WTC11 (cell line): ENCODE data around the gene ACTR6. TPM values are rescaled to one million over a fixed set of nuclear protein-coding genes. Genes with fewer than 3 reads are reported as not detected.

Experiments used
- ATAC-seq: fragments of 200-7000 bp; cut with Tn5 transposase; 2 replicates; pipeline ENCODE4 v1.10.0; 2021; ENCODE audit warnings: mild to moderate bottlenecking, moderate library complexity
- CTCF ChIA-PET: fragments of 300-600 bp; sonication (Branson Sonifier 250); formaldehyde crosslinking; loops from one replicate; lab custom pipeline; 2021; ENCODE audit warnings: antibody characterized with exemption; lab: Charles Lee
- POLR2A ChIA-PET: fragments of 350-600 bp; sonication (Branson Sonifier 250); formaldehyde crosslinking; loops from one replicate; lab custom pipeline; 2021; ENCODE audit warnings: antibody characterized with exemption; lab: Charles Lee
- DNase-seq: peaks from one replicate; pipeline ENCODE4 v3.0.0; 2021; ENCODE audit warnings: low spot score
- H3K27ac Mint-ChIP-seq: 2 replicates; pipeline ENCODE4 v1.8.0; 2021; ENCODE audit warnings: mixed read lengths
- H3K27me3 Mint-ChIP-seq: 2 replicates; pipeline ENCODE4 v1.8.0; 2021; ENCODE audit warnings: low read depth, mild to moderate bottlenecking, moderate library complexity, mixed read lengths
- H3K36me3 Mint-ChIP-seq: 2 replicates; pipeline ENCODE4 v1.8.0; 2021; ENCODE audit warnings: mixed read lengths
- H3K4me1 Mint-ChIP-seq: 2 replicates; pipeline ENCODE4 v1.8.0; 2022; ENCODE audit warnings: mixed read lengths
- H3K4me3 Mint-ChIP-seq: 2 replicates; pipeline ENCODE4 v1.8.0; 2021; ENCODE audit warnings: mild to moderate bottlenecking, moderate library complexity, mixed read lengths
- H3K9me3 Mint-ChIP-seq: 2 replicates; pipeline ENCODE4 v1.8.0; 2021; ENCODE audit warnings: mixed read lengths
- ESRRA ChIP-seq: sonication (generic); formaldehyde crosslinking; IDR thresholded peaks from 2 replicates; pipeline ENCODE4 v1.8.1; 2022; ENCODE audit warnings: mild to moderate bottlenecking, missing genetic modification reagents, borderline replicate concordance
- NFYB ChIP-seq: sonication (generic); formaldehyde crosslinking; conservative IDR thresholded peaks from 2 replicates; pipeline ENCODE4 v1.8.0; 2022; ENCODE audit warnings: low read depth, missing genetic modification reagents
- SMAD3 ChIP-seq: sonication (generic); formaldehyde crosslinking; IDR thresholded peaks from 2 replicates; pipeline ENCODE4 v1.8.0; 2022; ENCODE audit warnings: missing genetic modification reagents, mild to moderate bottlenecking, borderline replicate concordance
- ZNF232 ChIP-seq: sonication (generic); formaldehyde crosslinking; IDR thresholded peaks from 2 replicates; pipeline ENCODE4 v1.8.0; 2022; ENCODE audit warnings: mild to moderate bottlenecking, missing genetic modification reagents
- total RNA-seq: library from RNA; stranded (reverse); gene quantifications from 3 replicates; pipeline ENCODE4 v1.2.3, GENCODE V29; 2021
- TF ChIP-seq, protein P1 (sequence below): fragments of 200-600 bp; IDR thresholded peaks from 2 replicates; pipeline ENCODE4 v1.8.0; 2022; ENCODE audit warnings: antibody characterized with exemption
- TF ChIP-seq, protein P2 (sequence below): sonication (generic); formaldehyde crosslinking; IDR thresholded peaks from 2 replicates; pipeline ENCODE4 v1.8.0; 2022; ENCODE audit warnings: mild to moderate bottlenecking, missing genetic modification reagents
- TF ChIP-seq, protein P3 (sequence below): sonication (generic); formaldehyde crosslinking; IDR thresholded peaks from 2 replicates; pipeline ENCODE4 v1.8.1; 2022; ENCODE audit warnings: missing genetic modification reagents, borderline replicate concordance
- TF ChIP-seq, protein P4 (sequence below): sonication (generic); formaldehyde crosslinking; IDR thresholded peaks from 2 replicates; pipeline ENCODE4 v1.8.1; 2023; ENCODE audit warnings: mild to moderate bottlenecking, missing genetic modification reagents, moderate library complexity
- TF ChIP-seq, protein P5 (sequence below): fragments of 250-450 bp; sonication (Bioruptor Pico); conservative IDR thresholded peaks from 2 replicates; pipeline ENCODE4 v1.9.0; 2021; ENCODE audit warnings: mild to moderate bottlenecking
- TF ChIP-seq, protein P6 (sequence below): sonication (generic); formaldehyde crosslinking; IDR thresholded peaks from 2 replicates; pipeline ENCODE4 v1.8.0; 2023; ENCODE audit warnings: missing genetic modification reagents
- TF ChIP-seq, protein P7 (sequence below): sonication (generic); formaldehyde crosslinking; IDR thresholded peaks from 2 replicates; pipeline ENCODE4 v1.8.1; 2023; ENCODE audit warnings: mild to moderate bottlenecking, missing genetic modification reagents
- TF ChIP-seq, protein P8 (sequence below): sonication (generic); formaldehyde crosslinking; IDR thresholded peaks from 2 replicates; pipeline ENCODE4 v1.8.1; 2023; ENCODE audit warnings: mild to moderate bottlenecking, missing genetic modification reagents, borderline replicate concordance
- TF ChIP-seq, protein P9 (sequence below): fragments of 250-450 bp; sonication (Bioruptor Pico); IDR thresholded peaks from 2 replicates; pipeline ENCODE4 v1.9.0; 2021; ENCODE audit warnings: mild to moderate bottlenecking

Gene ACTR6
- total RNA-seq, 1 experiment from 2014 or later, result 37.6 TPM

DNA sequence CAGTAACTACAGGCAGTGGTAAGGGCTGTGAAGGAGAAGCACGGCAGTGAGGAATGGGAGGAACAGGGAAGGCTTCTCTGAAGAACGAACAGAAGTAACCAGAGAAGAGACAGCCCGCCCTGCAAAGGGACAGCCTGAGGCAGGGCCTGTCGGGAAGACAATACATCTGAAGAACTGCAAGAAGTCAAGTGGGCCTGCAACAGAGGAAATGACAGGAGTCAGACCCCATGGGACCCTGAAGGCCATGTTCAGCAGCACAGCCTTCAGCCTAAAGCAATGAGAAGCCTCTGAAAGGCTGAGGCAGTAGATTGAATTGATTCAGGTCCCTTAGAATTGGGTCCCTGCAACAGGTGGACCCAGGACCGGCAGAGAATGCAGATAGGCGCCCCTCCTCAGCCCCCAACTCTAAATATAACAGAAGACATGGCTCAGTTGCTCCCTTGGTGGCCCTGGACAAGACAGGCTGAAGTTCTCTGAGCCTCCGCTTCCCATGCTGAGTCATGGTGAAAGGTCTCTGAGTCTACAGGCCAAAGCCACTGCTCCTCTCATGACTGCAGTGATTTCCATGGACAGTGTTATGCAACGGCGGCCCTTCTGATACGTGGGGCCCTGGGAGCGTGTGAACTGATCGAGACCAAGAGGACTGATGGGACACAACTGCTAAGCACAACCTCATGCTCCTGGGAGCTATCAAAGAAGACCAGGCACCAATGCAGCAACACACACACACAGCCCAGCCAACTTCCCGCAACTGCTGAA, 10.8 kb upstream of the ACTR6 start (continued):
- TF ChIP-seq, protein P1, sequence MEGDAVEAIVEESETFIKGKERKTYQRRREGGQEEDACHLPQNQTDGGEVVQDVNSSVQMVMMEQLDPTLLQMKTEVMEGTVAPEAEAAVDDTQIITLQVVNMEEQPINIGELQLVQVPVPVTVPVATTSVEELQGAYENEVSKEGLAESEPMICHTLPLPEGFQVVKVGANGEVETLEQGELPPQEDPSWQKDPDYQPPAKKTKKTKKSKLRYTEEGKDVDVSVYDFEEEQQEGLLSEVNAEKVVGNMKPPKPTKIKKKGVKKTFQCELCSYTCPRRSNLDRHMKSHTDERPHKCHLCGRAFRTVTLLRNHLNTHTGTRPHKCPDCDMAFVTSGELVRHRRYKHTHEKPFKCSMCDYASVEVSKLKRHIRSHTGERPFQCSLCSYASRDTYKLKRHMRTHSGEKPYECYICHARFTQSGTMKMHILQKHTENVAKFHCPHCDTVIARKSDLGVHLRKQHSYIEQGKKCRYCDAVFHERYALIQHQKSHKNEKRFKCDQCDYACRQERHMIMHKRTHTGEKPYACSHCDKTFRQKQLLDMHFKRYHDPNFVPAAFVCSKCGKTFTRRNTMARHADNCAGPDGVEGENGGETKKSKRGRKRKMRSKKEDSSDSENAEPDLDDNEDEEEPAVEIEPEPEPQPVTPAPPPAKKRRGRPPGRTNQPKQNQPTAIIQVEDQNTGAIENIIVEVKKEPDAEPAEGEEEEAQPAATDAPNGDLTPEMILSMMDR, result no peak
- TF ChIP-seq, protein P2, sequence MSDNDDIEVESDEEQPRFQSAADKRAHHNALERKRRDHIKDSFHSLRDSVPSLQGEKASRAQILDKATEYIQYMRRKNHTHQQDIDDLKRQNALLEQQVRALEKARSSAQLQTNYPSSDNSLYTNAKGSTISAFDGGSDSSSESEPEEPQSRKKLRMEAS (CRISPR knock-in tag), result no peak

DNA sequence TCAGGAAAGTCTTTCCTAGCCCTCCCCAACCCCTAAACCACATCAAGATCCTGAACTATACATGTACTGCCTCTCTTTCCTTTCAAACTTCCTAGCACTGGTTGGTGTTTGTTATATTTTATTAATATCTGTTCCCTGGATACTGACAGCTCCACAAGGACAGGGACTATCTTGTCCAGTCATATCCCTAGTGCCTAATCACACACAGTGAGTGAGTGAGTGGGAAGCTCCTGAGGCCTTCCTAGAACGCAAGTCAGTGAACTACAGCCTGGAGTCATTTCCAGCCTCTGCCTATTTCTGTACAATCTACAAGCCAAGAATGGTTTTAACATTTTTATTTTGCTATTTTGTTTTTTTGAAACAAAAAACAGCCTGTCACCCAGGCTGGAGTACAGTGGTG, 7.5 kb upstream of the ACTR6 start:
- ATAC-seq, result no peak
- POLR2A ChIA-PET, result no interaction called here
- H3K9me3 Mint-ChIP-seq, result peaks cover 8% of the 10 kb centered on the region
- no peak for TF ChIP-seq ESRRA (CRISPR knock-in tag)
- TF ChIP-seq, protein P3, sequence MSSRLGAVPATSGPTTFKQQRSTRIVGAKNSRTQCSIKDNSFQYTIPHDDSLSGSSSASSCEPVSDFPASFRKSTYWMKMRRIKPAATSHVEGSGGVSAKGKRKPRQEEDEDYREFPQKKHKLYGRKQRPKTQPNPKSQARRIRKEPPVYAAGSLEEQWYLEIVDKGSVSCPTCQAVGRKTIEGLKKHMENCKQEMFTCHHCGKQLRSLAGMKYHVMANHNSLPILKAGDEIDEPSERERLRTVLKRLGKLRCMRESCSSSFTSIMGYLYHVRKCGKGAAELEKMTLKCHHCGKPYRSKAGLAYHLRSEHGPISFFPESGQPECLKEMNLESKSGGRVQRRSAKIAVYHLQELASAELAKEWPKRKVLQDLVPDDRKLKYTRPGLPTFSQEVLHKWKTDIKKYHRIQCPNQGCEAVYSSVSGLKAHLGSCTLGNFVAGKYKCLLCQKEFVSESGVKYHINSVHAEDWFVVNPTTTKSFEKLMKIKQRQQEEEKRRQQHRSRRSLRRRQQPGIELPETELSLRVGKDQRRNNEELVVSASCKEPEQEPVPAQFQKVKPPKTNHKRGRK, result no peak
- TF ChIP-seq, protein P4, sequence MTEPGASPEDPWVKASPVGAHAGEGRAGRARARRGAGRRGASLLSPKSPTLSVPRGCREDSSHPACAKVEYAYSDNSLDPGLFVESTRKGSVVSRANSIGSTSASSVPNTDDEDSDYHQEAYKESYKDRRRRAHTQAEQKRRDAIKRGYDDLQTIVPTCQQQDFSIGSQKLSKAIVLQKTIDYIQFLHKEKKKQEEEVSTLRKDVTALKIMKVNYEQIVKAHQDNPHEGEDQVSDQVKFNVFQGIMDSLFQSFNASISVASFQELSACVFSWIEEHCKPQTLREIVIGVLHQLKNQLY (CRISPR knock-in tag), result no peak
- TF ChIP-seq, protein P5, sequence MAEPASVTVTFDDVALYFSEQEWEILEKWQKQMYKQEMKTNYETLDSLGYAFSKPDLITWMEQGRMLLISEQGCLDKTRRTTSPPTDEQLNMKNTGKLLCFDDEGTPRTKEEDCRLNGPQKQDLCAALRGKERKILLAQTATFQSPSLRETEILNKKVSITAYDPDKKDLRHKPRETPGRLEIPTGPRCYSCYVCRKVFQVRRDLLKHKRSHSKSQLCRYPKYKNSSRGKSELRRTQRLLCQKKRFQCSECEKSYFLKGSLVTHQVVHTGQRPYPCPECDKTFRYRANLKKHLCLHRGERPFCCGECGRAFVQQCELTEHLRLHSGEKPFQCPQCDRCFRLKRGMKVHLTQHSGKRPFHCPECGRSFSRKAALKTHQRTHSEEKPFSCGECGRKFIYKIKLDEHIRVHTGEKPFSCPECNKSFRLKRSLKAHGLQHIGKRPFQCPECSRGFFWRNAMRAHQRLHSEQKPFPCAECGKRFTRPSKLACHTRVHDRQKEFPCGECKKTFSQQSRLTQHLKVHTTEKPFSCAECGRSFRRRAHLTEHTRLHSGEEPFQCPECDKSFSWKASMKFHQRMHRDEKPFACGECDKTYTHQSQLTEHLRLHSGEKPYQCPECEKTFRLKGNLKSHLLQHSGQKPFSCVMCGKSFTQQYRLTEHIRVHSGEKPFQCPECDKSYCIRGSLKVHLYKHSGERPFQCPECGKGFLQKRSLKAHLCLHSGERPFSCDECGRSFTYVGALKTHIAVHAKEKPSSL (CRISPR knock-in tag), result no peak
- TF ChIP-seq, protein P6, sequence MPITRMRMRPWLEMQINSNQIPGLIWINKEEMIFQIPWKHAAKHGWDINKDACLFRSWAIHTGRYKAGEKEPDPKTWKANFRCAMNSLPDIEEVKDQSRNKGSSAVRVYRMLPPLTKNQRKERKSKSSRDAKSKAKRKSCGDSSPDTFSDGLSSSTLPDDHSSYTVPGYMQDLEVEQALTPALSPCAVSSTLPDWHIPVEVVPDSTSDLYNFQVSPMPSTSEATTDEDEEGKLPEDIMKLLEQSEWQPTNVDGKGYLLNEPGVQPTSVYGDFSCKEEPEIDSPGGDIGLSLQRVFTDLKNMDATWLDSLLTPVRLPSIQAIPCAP (CRISPR knock-in tag), result no peak
- TF ChIP-seq NFYB (CRISPR knock-in tag), result no peak
- TF ChIP-seq, all 79 proteins: peak for 0
- H3K27ac Mint-ChIP-seq, result no peak overlapping the region
- peaks cover 41% of the 10 kb centered on the region for H3K36me3 Mint-ChIP-seq
- CTCF ChIA-PET, result interaction anchor here (2.0 kb wide), 1 partner anchor 39 kb away, joined by 8 read pairs; no protein-coding TSS in a partner anchor
- H3K4me1 Mint-ChIP-seq, result no peaks in the 10 kb centered on the region
- DNase-seq, result no peak
- H3K4me3 Mint-ChIP-seq, result no peak overlapping the region
- H3K27me3 Mint-ChIP-seq, result no peaks in the 10 kb centered on the region

DNA sequence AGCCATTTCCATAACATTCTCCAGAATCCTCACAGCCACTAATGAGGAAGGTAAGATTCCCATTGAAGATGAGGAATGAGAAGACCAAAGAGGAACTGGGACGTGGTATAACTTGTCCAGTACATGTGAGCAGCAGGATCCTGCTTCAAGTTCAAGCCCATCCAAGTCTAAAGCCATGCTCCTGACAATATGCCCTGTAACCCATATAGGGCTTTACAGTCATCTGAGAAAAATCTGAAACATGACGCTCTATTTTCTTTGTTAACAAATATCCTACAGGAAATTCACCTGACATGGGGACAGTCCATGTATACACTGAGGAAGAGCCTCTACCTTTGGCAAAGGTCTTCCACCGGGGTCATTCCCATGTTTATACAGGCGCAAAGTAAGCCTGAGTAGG, 3.1 kb upstream of the ACTR6 start:
- H3K4me1 Mint-ChIP-seq, result peaks cover 11% of the 10 kb centered on the region; the same call in 1 of the 2 replicates
- H3K4me3 Mint-ChIP-seq, result no peak overlapping the region
- H3K27me3 Mint-ChIP-seq, result no peaks in the 10 kb centered on the region
- H3K36me3 Mint-ChIP-seq, result peaks cover 14% of the 10 kb centered on the region
- no peaks in the 10 kb centered on the region for H3K9me3 Mint-ChIP-seq
- ATAC-seq (no peak), DNase-seq (no peak)
- POLR2A ChIA-PET, result no interaction called here
- no peak overlapping the region for H3K27ac Mint-ChIP-seq
- CTCF ChIA-PET, result no interaction called here
- TF ChIP-seq, protein P7, sequence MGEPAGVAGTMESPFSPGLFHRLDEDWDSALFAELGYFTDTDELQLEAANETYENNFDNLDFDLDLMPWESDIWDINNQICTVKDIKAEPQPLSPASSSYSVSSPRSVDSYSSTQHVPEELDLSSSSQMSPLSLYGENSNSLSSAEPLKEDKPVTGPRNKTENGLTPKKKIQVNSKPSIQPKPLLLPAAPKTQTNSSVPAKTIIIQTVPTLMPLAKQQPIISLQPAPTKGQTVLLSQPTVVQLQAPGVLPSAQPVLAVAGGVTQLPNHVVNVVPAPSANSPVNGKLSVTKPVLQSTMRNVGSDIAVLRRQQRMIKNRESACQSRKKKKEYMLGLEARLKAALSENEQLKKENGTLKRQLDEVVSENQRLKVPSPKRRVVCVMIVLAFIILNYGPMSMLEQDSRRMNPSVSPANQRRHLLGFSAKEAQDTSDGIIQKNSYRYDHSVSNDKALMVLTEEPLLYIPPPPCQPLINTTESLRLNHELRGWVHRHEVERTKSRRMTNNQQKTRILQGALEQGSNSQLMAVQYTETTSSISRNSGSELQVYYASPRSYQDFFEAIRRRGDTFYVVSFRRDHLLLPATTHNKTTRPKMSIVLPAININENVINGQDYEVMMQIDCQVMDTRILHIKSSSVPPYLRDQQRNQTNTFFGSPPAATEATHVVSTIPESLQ (CRISPR knock-in tag), result no peak
- TF ChIP-seq, protein P8, sequence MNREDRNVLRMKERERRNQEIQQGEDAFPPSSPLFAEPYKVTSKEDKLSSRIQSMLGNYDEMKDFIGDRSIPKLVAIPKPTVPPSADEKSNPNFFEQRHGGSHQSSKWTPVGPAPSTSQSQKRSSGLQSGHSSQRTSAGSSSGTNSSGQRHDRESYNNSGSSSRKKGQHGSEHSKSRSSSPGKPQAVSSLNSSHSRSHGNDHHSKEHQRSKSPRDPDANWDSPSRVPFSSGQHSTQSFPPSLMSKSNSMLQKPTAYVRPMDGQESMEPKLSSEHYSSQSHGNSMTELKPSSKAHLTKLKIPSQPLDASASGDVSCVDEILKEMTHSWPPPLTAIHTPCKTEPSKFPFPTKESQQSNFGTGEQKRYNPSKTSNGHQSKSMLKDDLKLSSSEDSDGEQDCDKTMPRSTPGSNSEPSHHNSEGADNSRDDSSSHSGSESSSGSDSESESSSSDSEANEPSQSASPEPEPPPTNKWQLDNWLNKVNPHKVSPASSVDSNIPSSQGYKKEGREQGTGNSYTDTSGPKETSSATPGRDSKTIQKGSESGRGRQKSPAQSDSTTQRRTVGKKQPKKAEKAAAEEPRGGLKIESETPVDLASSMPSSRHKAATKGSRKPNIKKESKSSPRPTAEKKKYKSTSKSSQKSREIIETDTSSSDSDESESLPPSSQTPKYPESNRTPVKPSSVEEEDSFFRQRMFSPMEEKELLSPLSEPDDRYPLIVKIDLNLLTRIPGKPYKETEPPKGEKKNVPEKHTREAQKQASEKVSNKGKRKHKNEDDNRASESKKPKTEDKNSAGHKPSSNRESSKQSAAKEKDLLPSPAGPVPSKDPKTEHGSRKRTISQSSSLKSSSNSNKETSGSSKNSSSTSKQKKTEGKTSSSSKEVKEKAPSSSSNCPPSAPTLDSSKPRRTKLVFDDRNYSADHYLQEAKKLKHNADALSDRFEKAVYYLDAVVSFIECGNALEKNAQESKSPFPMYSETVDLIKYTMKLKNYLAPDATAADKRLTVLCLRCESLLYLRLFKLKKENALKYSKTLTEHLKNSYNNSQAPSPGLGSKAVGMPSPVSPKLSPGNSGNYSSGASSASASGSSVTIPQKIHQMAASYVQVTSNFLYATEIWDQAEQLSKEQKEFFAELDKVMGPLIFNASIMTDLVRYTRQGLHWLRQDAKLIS (CRISPR knock-in tag), result no peak
- TF ChIP-seq, protein P9, sequence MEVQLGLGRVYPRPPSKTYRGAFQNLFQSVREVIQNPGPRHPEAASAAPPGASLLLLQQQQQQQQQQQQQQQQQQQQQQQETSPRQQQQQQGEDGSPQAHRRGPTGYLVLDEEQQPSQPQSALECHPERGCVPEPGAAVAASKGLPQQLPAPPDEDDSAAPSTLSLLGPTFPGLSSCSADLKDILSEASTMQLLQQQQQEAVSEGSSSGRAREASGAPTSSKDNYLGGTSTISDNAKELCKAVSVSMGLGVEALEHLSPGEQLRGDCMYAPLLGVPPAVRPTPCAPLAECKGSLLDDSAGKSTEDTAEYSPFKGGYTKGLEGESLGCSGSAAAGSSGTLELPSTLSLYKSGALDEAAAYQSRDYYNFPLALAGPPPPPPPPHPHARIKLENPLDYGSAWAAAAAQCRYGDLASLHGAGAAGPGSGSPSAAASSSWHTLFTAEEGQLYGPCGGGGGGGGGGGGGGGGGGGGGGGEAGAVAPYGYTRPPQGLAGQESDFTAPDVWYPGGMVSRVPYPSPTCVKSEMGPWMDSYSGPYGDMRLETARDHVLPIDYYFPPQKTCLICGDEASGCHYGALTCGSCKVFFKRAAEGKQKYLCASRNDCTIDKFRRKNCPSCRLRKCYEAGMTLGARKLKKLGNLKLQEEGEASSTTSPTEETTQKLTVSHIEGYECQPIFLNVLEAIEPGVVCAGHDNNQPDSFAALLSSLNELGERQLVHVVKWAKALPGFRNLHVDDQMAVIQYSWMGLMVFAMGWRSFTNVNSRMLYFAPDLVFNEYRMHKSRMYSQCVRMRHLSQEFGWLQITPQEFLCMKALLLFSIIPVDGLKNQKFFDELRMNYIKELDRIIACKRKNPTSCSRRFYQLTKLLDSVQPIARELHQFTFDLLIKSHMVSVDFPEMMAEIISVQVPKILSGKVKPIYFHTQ (CRISPR knock-in tag), result no peak
- TF ChIP-seq NFYB (CRISPR knock-in tag), result no peak
- no peak for TF ChIP-seq ZNF232 (CRISPR knock-in tag)
- TF ChIP-seq SMAD3, result no peak
